Neuronal stem cell (in vitro differentiated cells): Measurements from ENCODE around the gene MAVS.
"Not testable (repeated sequence)": the region's sequence is repeated elsewhere in the genome, so short reads cannot be mapped to it uniquely, and the experiment has no call there.

Experiments
- DNase-seq: peaks from one replicate; pipeline ENCODE4 v3.0.0-alpha.2; 2013; ENCODE audit warnings: low spot score
- H2AFZ ChIP-seq: one replicate; pipeline ENCODE4 v1.6.1; 2013; ENCODE audit warnings: mild to moderate bottlenecking, low read length, inconsistent platforms
- H2AK5ac ChIP-seq: 2 replicates; pipeline ENCODE4 v1.6.1; 2013; ENCODE audit warnings: low read depth, mild to moderate bottlenecking, inconsistent platforms, low read length, moderate library complexity, mixed read lengths
- H2BK120ac ChIP-seq: 2 replicates; pipeline ENCODE4 v1.6.1; 2013; ENCODE audit warnings: low read depth, mild to moderate bottlenecking, inconsistent platforms, low read length, moderate library complexity, mixed read lengths
- H2BK12ac ChIP-seq: one replicate; pipeline ENCODE4 v1.6.1; 2013; ENCODE audit warnings: low read length, inconsistent platforms
- H2BK15ac ChIP-seq: 2 replicates; pipeline ENCODE4 v1.6.1; 2013; ENCODE audit warnings: mild to moderate bottlenecking, low read length, inconsistent platforms, mixed read lengths
- H2BK5ac ChIP-seq: one replicate; pipeline ENCODE4 v1.6.1; 2013; ENCODE audit warnings: inconsistent platforms, mild to moderate bottlenecking, low read length, moderate library complexity
- H3K14ac ChIP-seq: one replicate; pipeline ENCODE4 v1.6.1; 2013; ENCODE audit warnings: low read length, inconsistent platforms
- H3K18ac ChIP-seq: 2 replicates; pipeline ENCODE4 v1.6.1; 2013; ENCODE audit warnings: low read length, inconsistent platforms
- H3K23ac ChIP-seq: 2 replicates; pipeline ENCODE4 v1.6.1; 2013; ENCODE audit warnings: low read depth, mild to moderate bottlenecking, mixed read lengths, low read length, inconsistent platforms; ENCODE audit not compliant: poor library complexity
- H3K27ac ChIP-seq: replicated peaks from 3 replicates; pipeline ENCODE4 v1.5.1; 2013; ENCODE audit warnings: low read length, inconsistent platforms
- H3K27me3 ChIP-seq, 3 experiments: 2 replicates each; pipeline ENCODE4 v1.6.1; 2013; ENCODE audit warnings: low read length in 3 of 3, mild to moderate bottlenecking in 2 of 3, inconsistent platforms in 1 of 3, low read depth in 1 of 3, mixed read lengths in 1 of 3, moderate library complexity in 1 of 3; ENCODE audit not compliant: control insufficient read depth in 3 of 3, insufficient read depth in 3 of 3
- H3K36me3 ChIP-seq, 2 donors: replicated peaks in 1 of 2; 2 replicates each; pipeline ENCODE4 v1.6.1; 2013; ENCODE audit warnings: low read length in 2 of 2; ENCODE audit not compliant: control insufficient read depth in 2 of 2, insufficient read depth in 2 of 2
- H3K4ac ChIP-seq: 2 replicates; pipeline ENCODE4 v1.6.1; 2013; ENCODE audit warnings: inconsistent platforms, mild to moderate bottlenecking, low read length, moderate library complexity
- H3K4me1 ChIP-seq, 2 donors: 1 replicate in 1 of 2; 2 replicates in 1 of 2; pipeline ENCODE4 v1.6.1; 2013; ENCODE audit warnings: low read length in 2 of 2, low read depth in 1 of 2; ENCODE audit not compliant: control insufficient read depth in 2 of 2, insufficient read depth in 1 of 2
- H3K4me2 ChIP-seq: one replicate; pipeline ENCODE4 v1.6.1; 2013; ENCODE audit warnings: mild to moderate bottlenecking, low read length, inconsistent platforms; ENCODE audit not compliant: insufficient read depth, poor library complexity, severe bottlenecking
- H3K4me3 ChIP-seq, 2 donors: 2 replicates each; pipeline ENCODE4 v1.5.1; 2013; ENCODE audit warnings: low read length in 2 of 2, mild to moderate bottlenecking in 2 of 2, inconsistent platforms in 1 of 2, moderate library complexity in 1 of 2
- H3K79me1 ChIP-seq: one replicate; pipeline ENCODE4 v1.6.1; 2013; ENCODE audit warnings: low read depth, mild to moderate bottlenecking, inconsistent platforms, low read length, moderate library complexity
- H3K9ac ChIP-seq: one replicate; pipeline ENCODE4 v1.6.1; 2013; ENCODE audit warnings: mild to moderate bottlenecking, low read depth, low read length, inconsistent platforms; ENCODE audit not compliant: poor library complexity
- H3K9me3 ChIP-seq, 2 donors: replicated peaks in 1 of 2; 2 replicates each; pipeline versions ENCODE3 to v1.6.1; 2013; ENCODE audit warnings: low read length in 2 of 2, mild to moderate bottlenecking in 2 of 2, inconsistent platforms in 1 of 2, low read depth in 1 of 2, mixed read lengths in 1 of 2, moderate library complexity in 1 of 2; ENCODE audit not compliant: control insufficient read depth in 2 of 2, insufficient read depth in 1 of 2
- H4K8ac ChIP-seq: one replicate; pipeline ENCODE4 v1.6.1; 2013; ENCODE audit warnings: low read depth, mild to moderate bottlenecking, inconsistent platforms, low read length, moderate library complexity
- H4K91ac ChIP-seq: one replicate; pipeline ENCODE4 v1.6.1; 2013; ENCODE audit warnings: low read length, low read depth, mild to moderate bottlenecking, inconsistent platforms; ENCODE audit not compliant: poor library complexity
- WGBS, 2 donors: extraction: QIAGEN DNeasy Blood & Tissue Kit; methylation state at CpG; one replicate each; pipeline ENCODE4 v1.1.7; 2013; ENCODE audit warnings: missing lambda C conversion rate in 2 of 2, mixed read lengths in 1 of 2; ENCODE audit not compliant: insufficient read length in 2 of 2, insufficient replicate concordance in 1 of 2; ENCODE audit errors: extremely low coverage in 2 of 2; 5-methylcytosine and 5-hydroxymethylcytosine counted together

Gene MAVS

GRCh38 chr20:3902446-3902845 lies 55.8 kb downstream of the MAVS start:
- Histone ChIP-seq H3K36me3 (peaks cover 2 to 49% of the 10 kb centered on the region in 2 donors), H2BK12ac (no peak overlapping the region), H3K4ac (no peak overlapping the region), H2AFZ (no peak overlapping the region), H3K27ac (no peak overlapping the region), H3K9ac (no peak overlapping the region), H3K27me3 (no peaks in the 10 kb centered on the region), H2BK120ac (no peak overlapping the region), H3K23ac (no peak overlapping the region), H3K4me3 (no peak overlapping the region), H3K14ac (no peak overlapping the region), H3K79me1 (peaks cover 4% of the 10 kb centered on the region), H2BK5ac (no peak overlapping the region), H3K18ac (no peak overlapping the region), H3K4me2 (no peak overlapping the region), H4K8ac (no peak overlapping the region), H3K9me3 (no peaks in the 10 kb centered on the region), H3K4me1 (peaks cover 0 to 2% of the 10 kb centered on the region in 2 donors), H2AK5ac (no peak overlapping the region), H4K91ac (no peak overlapping the region), H2BK15ac (no peak overlapping the region)
- WGBS, 2 donors, result no CpG with 5 or more reads among the region's 5 CpGs
- no peak for DNase-seq

- H3K9ac ChIP-seq, result no peak overlapping the region
- H3K23ac ChIP-seq, result no peak overlapping the region
- H3K9me3 ChIP-seq, result no peaks in the 10 kb centered on the region
- H2BK12ac ChIP-seq, result no peak overlapping the region
- no peak overlapping the region for H2AK5ac ChIP-seq
- no peak overlapping the region for H4K91ac ChIP-seq
- peaks cover 4% of the 10 kb centered on the region for H3K79me1 ChIP-seq
- H2BK15ac ChIP-seq, result no peak overlapping the region
- no peak overlapping the region for H2BK5ac ChIP-seq
- no CpG with 5 or more reads among the region's 2 CpGs for WGBS, 2 donors
- H4K8ac ChIP-seq, result no peak overlapping the region
- no peak overlapping the region for H3K4me2 ChIP-seq
- H3K14ac ChIP-seq, result no peak overlapping the region
- no peak overlapping the region for H2BK120ac ChIP-seq
- H2AFZ ChIP-seq, result no peak overlapping the region
- DNase-seq, result no peak
- peaks cover 10 to 54% of the 10 kb centered on the region in 2 donors for H3K36me3 ChIP-seq
- no peak overlapping the region for H3K4ac ChIP-seq
- no peak overlapping the region for H3K27ac ChIP-seq
- no peak overlapping the region for H3K4me3 ChIP-seq
- H3K18ac ChIP-seq, result no peak overlapping the region
- H3K27me3 ChIP-seq, result no peaks in the 10 kb centered on the region
- peaks cover 0 to 2% of the 10 kb centered on the region in 2 donors for H3K4me1 ChIP-seq
Observed at GRCh38 chr20:3904224-3904623, 57.6 kb downstream of the MAVS start.

- Histone ChIP-seq H3K4me1 (peaks cover 0 to 2% of the 10 kb centered on the region in 2 donors), H3K18ac (no peak overlapping the region), H3K9ac (no peak overlapping the region), H3K4ac (no peak overlapping the region), H3K79me1 (peaks cover 4% of the 10 kb centered on the region), H4K91ac (no peak overlapping the region), H4K8ac (no peak overlapping the region), H2BK120ac (no peak overlapping the region), H3K14ac (no peak overlapping the region), H2AK5ac (no peak overlapping the region), H2AFZ (no peak overlapping the region), H3K4me2 (no peak overlapping the region), H3K27ac (no peak overlapping the region), H3K23ac (no peak overlapping the region), H3K27me3 (no peaks in the 10 kb centered on the region), H2BK15ac (no peak overlapping the region), H3K36me3 (peaks cover 11 to 57% of the 10 kb centered on the region in 2 donors), H3K9me3 (no peaks in the 10 kb centered on the region), H3K4me3 (no peak overlapping the region), H2BK12ac (no peak overlapping the region), H2BK5ac (no peak overlapping the region)
- DNase-seq, result no peak
- no CpG with 5 or more reads among the region's 5 CpGs for WGBS, 2 donors
Observed at GRCh38 chr20:3904857-3905256, 58.2 kb downstream of the MAVS start.

GRCh38 chr20:3906744-3907721 lies 60.4 kb downstream of the MAVS start:
- not testable (repeated sequence) for H3K9ac ChIP-seq, H3K27me3 ChIP-seq, H2AFZ ChIP-seq, H3K9me3 ChIP-seq, H4K8ac ChIP-seq, H2BK120ac ChIP-seq, DNase-seq, H3K14ac ChIP-seq, H3K27ac ChIP-seq, H2BK15ac ChIP-seq, H3K4ac ChIP-seq, H3K4me2 ChIP-seq, H2BK12ac ChIP-seq, H4K91ac ChIP-seq, H3K18ac ChIP-seq, H2AK5ac ChIP-seq, H3K79me1 ChIP-seq, H2BK5ac ChIP-seq, H3K23ac ChIP-seq, H3K4me1 ChIP-seq, H3K4me3 ChIP-seq
- WGBS, 2 donors, result no CpG with 5 or more reads among the region's 17 CpGs
- H3K36me3 ChIP-seq, result peaks cover 22 to 71% of the 10 kb centered on the region in 2 donors
